Panc1 (cell line): ENCODE data around the gene INPP4B.

Experiments
- POLR2AphosphoS5 ChIP-seq: IDR thresholded peaks from 2 replicates; pipeline ENCODE4 v1.6.1; 2012; ENCODE audit warnings: mild to moderate bottlenecking, low read depth, low read length, moderate library complexity
- SIN3A ChIP-seq: IDR thresholded peaks from 2 replicates; pipeline ENCODE4 v1.6.1; 2012; ENCODE audit warnings: low read depth, mild to moderate bottlenecking, low read length, moderate library complexity, borderline replicate concordance; ENCODE audit not compliant: insufficient read depth
- TF ChIP-seq, protein P1 (sequence below): fragments of 450-650 bp; IDR thresholded peaks from 2 replicates; pipeline ENCODE4 v1.5.1; 2017; ENCODE audit warnings: mild to moderate bottlenecking

GRCh38 chr4:142316913-142317312 is 529.2 kb downstream of the INPP4B start:
- TF ChIP-seq, protein P1, sequence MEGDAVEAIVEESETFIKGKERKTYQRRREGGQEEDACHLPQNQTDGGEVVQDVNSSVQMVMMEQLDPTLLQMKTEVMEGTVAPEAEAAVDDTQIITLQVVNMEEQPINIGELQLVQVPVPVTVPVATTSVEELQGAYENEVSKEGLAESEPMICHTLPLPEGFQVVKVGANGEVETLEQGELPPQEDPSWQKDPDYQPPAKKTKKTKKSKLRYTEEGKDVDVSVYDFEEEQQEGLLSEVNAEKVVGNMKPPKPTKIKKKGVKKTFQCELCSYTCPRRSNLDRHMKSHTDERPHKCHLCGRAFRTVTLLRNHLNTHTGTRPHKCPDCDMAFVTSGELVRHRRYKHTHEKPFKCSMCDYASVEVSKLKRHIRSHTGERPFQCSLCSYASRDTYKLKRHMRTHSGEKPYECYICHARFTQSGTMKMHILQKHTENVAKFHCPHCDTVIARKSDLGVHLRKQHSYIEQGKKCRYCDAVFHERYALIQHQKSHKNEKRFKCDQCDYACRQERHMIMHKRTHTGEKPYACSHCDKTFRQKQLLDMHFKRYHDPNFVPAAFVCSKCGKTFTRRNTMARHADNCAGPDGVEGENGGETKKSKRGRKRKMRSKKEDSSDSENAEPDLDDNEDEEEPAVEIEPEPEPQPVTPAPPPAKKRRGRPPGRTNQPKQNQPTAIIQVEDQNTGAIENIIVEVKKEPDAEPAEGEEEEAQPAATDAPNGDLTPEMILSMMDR = no peak
- TF ChIP-seq POLR2AphosphoS5 = no peak
- TF ChIP-seq SIN3A = no peak
